H9 (cell line): Measurements from ENCODE around the gene ANGEL2. TPM values are rescaled to one million over a fixed set of nuclear protein-coding genes. Genes with fewer than 3 reads are reported as not detected.

Source experiments
- DNase-seq: peaks from one replicate; pipeline ENCODE4 v3.0.0-alpha.2; 2017
- H2AFZ ChIP-seq: one replicate; pipeline ENCODE4 v1.6.1; 2013; ENCODE audit warnings: mild to moderate bottlenecking, low read length, control low read depth, moderate library complexity
- H2AK5ac ChIP-seq: 2 replicates; pipeline ENCODE4 v1.6.1; 2013; ENCODE audit warnings: low read length, control low read depth, mixed read lengths; ENCODE audit not compliant: insufficient read length
- H2BK120ac ChIP-seq: one replicate; pipeline ENCODE4 v1.6.1; 2013; ENCODE audit warnings: low read depth, mild to moderate bottlenecking, low read length, control low read depth, inconsistent platforms; ENCODE audit not compliant: poor library complexity, severe bottlenecking
- H2BK12ac ChIP-seq: 2 replicates; pipeline ENCODE4 v1.6.1; 2013; ENCODE audit warnings: low read length, control low read depth, mixed read lengths, low read depth; ENCODE audit not compliant: insufficient read length
- H2BK15ac ChIP-seq: 2 replicates; pipeline ENCODE4 v1.6.1; 2013; ENCODE audit warnings: low read depth, low read length, control low read depth
- H2BK20ac ChIP-seq: one replicate; pipeline ENCODE4 v1.6.1; 2013; ENCODE audit warnings: low read depth, mild to moderate bottlenecking, low read length, control low read depth, inconsistent platforms; ENCODE audit not compliant: poor library complexity, severe bottlenecking
- H2BK5ac ChIP-seq: 2 replicates; pipeline ENCODE4 v1.6.1; 2013; ENCODE audit warnings: low read length, control low read depth, mixed read lengths; ENCODE audit not compliant: insufficient read length
- H3K14ac ChIP-seq: 2 replicates; pipeline ENCODE4 v1.6.1; 2013; ENCODE audit warnings: low read length, control low read depth; ENCODE audit not compliant: insufficient read depth
- H3K18ac ChIP-seq: 2 replicates; pipeline ENCODE4 v1.6.1; 2013; ENCODE audit warnings: low read depth, mild to moderate bottlenecking, mixed read lengths, low read length, control low read depth; ENCODE audit not compliant: insufficient read length
- H3K23ac ChIP-seq: 2 replicates; pipeline ENCODE4 v1.6.1; 2013; ENCODE audit warnings: low read length, control low read depth, mixed read lengths, low read depth; ENCODE audit not compliant: insufficient read length
- H3K23me2 ChIP-seq: 2 replicates; pipeline ENCODE4 v1.6.1; 2013; ENCODE audit warnings: low read depth, mild to moderate bottlenecking, mixed read lengths, low read length, control low read depth; ENCODE audit not compliant: insufficient read length, poor library complexity, severe bottlenecking
- H3K27ac ChIP-seq: 2 replicates; pipeline ENCODE4 v1.5.1; 2013; ENCODE audit warnings: low read length, control low read depth, mixed read lengths, low read depth; ENCODE audit not compliant: insufficient read length
- H3K27me3 ChIP-seq: 2 replicates; pipeline ENCODE4 v1.6.1; 2013; ENCODE audit warnings: low read length, control low read depth, inconsistent platforms; ENCODE audit not compliant: insufficient read depth
- H3K4ac ChIP-seq: 2 replicates; pipeline ENCODE4 v1.6.1; 2013; ENCODE audit warnings: low read depth, mild to moderate bottlenecking, control low read depth, inconsistent platforms, low read length, moderate library complexity
- H3K4me1 ChIP-seq: 2 replicates; pipeline ENCODE4 v1.6.1; 2013; ENCODE audit warnings: low read length, control low read depth, inconsistent platforms; ENCODE audit not compliant: insufficient read depth
- H3K4me2 ChIP-seq: 2 replicates; pipeline ENCODE4 v1.6.1; 2013; ENCODE audit warnings: low read length, control low read depth, mixed read lengths; ENCODE audit not compliant: insufficient read length, insufficient read depth
- H3K56ac ChIP-seq: 2 replicates; pipeline ENCODE4 v1.6.1; 2013; ENCODE audit warnings: low read depth, mild to moderate bottlenecking, mixed read lengths, low read length, control low read depth; ENCODE audit not compliant: insufficient read length
- H3K79me1 ChIP-seq: 2 replicates; pipeline ENCODE4 v1.6.1; 2013; ENCODE audit warnings: low read depth, mild to moderate bottlenecking, moderate library complexity, low read length, control low read depth, inconsistent platforms; ENCODE audit not compliant: insufficient read depth, poor library complexity, severe bottlenecking
- H3K79me2 ChIP-seq: 2 replicates; pipeline ENCODE4 v1.6.1; 2013; ENCODE audit warnings: low read length, control low read depth, inconsistent platforms; ENCODE audit not compliant: insufficient read depth
- H3K9ac ChIP-seq: 2 replicates; pipeline ENCODE4 v1.6.1; 2013; ENCODE audit warnings: low read length, control low read depth, mixed read lengths; ENCODE audit not compliant: insufficient read length; ENCODE audit errors: extremely low read depth
- H3K9me3 ChIP-seq: one replicate; pipeline ENCODE4 v1.6.1; 2013; ENCODE audit warnings: low read depth, low read length, inconsistent platforms; ENCODE audit not compliant: control insufficient read depth
- H3T11ph ChIP-seq: one replicate; pipeline ENCODE4 v1.6.1; 2013; ENCODE audit warnings: mild to moderate bottlenecking, low read length, control low read depth, inconsistent platforms
- H4K20me1 ChIP-seq: one replicate; pipeline ENCODE4 v1.6.1; 2013; ENCODE audit not compliant: control insufficient read depth, insufficient read length, insufficient read depth
- H4K5ac ChIP-seq: 2 replicates; pipeline ENCODE4 v1.6.1; 2013; ENCODE audit warnings: low read depth, mild to moderate bottlenecking, mixed read lengths, low read length, control low read depth; ENCODE audit not compliant: insufficient read length
- H4K8ac ChIP-seq: replicated peaks from 2 replicates; pipeline ENCODE4 v1.6.1; 2013; ENCODE audit warnings: low read length, control low read depth, mixed read lengths, low read depth; ENCODE audit not compliant: insufficient read length
- H4K91ac ChIP-seq: 2 replicates; pipeline ENCODE4 v1.6.1; 2013; ENCODE audit warnings: low read depth, mild to moderate bottlenecking, moderate library complexity, mixed read lengths, low read length, control low read depth; ENCODE audit not compliant: insufficient read length
- H3K27ac Mint-ChIP-seq, 3 experiments: 2 replicates in 2 of 3; 3 replicates in 1 of 3; pipeline ENCODE4 v1.8.0; 2020 to 2021; ENCODE audit warnings: mixed read lengths in 3 of 3, mild to moderate bottlenecking in 1 of 3, moderate library complexity in 1 of 3
- H3K27me3 Mint-ChIP-seq: 2 replicates; pipeline ENCODE4 v1.8.0; 2021; ENCODE audit warnings: low read depth, mild to moderate bottlenecking, moderate library complexity, mixed read lengths
- H3K36me3 Mint-ChIP-seq, 3 experiments: 2 replicates in 2 of 3; 3 replicates in 1 of 3; pipeline ENCODE4 v1.8.0; 2020 to 2021; ENCODE audit warnings: low read depth in 3 of 3, mixed read lengths in 3 of 3; ENCODE audit not compliant: insufficient read depth in 1 of 3
- H3K4me1 Mint-ChIP-seq, 2 experiments: 2 replicates each; pipeline ENCODE4 v1.8.0; 2020; ENCODE audit warnings: mixed read lengths in 2 of 2
- H3K4me3 Mint-ChIP-seq, 2 experiments: 2 replicates in 1 of 2; 3 replicates in 1 of 2; pipeline ENCODE4 v1.8.0; 2020 to 2021; ENCODE audit warnings: mild to moderate bottlenecking in 2 of 2, mixed read lengths in 2 of 2, moderate library complexity in 1 of 2
- H3K9me3 Mint-ChIP-seq, 2 experiments: 2 replicates in 1 of 2; 3 replicates in 1 of 2; pipeline ENCODE4 v1.8.0; 2020; ENCODE audit warnings: mild to moderate bottlenecking in 2 of 2, mixed read lengths in 2 of 2, moderate library complexity in 1 of 2
- CTCF ChIP-seq: fragments of 200-600 bp; sonication (generic); conservative IDR thresholded peaks from 3 replicates; pipeline ENCODE4 v1.8.0; 2021; ENCODE audit warnings: antibody characterized with exemption, mild to moderate bottlenecking
- WGBS: extraction: QIAGEN DNeasy Blood & Tissue Kit; methylation state at CpG from one replicate; pipeline ENCODE4 v1.1.7; 2013; ENCODE audit warnings: missing lambda C conversion rate, low lambda C conversion rate, mixed read lengths; ENCODE audit not compliant: insufficient read length; ENCODE audit errors: extremely low coverage; 5-methylcytosine and 5-hydroxymethylcytosine counted together
- total RNA-seq: library from RNA; stranded (reverse); gene quantifications from 2 replicates; pipeline ENCODE4 v1.2.1, GENCODE V29; 2021

ANGEL2 gene
- total RNA-seq, 1 experiment from 2014 or later: 47.8 TPM

- Histone ChIP-seq H3K18ac (no peak overlapping the region), H2BK120ac (no peak overlapping the region), H4K91ac (no peak overlapping the region), H3K79me2 (no peaks in the 10 kb centered on the region), H3K27ac (no peak overlapping the region), H2AK5ac (no peak overlapping the region), H4K20me1 (no peaks in the 10 kb centered on the region), H3K4ac (no peak overlapping the region), H4K8ac (no peak overlapping the region), H3K14ac (no peak overlapping the region), H3K23ac (no peak overlapping the region), H2AFZ (no peak overlapping the region), H3K9me3 (no peaks in the 10 kb centered on the region), H3K56ac (no peak overlapping the region), H3K4me1 (no peaks in the 10 kb centered on the region), H4K5ac (no peak overlapping the region), H3K23me2 (no peaks in the 10 kb centered on the region), H2BK12ac (no peak overlapping the region), H3T11ph (no peak overlapping the region), H3K9ac (no peak overlapping the region), H2BK5ac (no peak overlapping the region), H2BK15ac (no peak overlapping the region), H3K4me2 (no peak overlapping the region), H3K79me1 (no peaks in the 10 kb centered on the region), H2BK20ac (no peak overlapping the region), H3K27me3 (no peaks in the 10 kb centered on the region)
- Mint-ChIP-seq H3K4me3 (no peak overlapping the region), H3K36me3 (peaks cover 0 to 11% (median 0%) of the 10 kb centered on the region in 3 experiments; a peak in 1 of 7 replicates), H3K4me1 (0 out of 4 replicates have a peak, but pooled peaks cover 1 to 2% of the 10 kb centered on the region in 2 experiments), H3K9me3 (peaks cover 6 to 13% of the 10 kb centered on the region in 2 experiments), H3K27ac (no peak overlapping the region), H3K27me3 (peaks cover 7% of the 10 kb centered on the region; the same call in 1 of the 2 replicates)
- no CpG with 5 or more reads among the region's 2 CpGs for WGBS
- TF ChIP-seq CTCF: no peak
- no peak for DNase-seq
Observed at GRCh38 chr1:213035573-213035972, 19.9 kb upstream of the ANGEL2 start.
